CD14-positive monocyte (primary cell): ENCODE measurements around the gene RPP14. TPM values are rescaled to one million over a fixed set of nuclear protein-coding genes. Genes with fewer than 3 reads are reported as not detected.
A peak's percentile ranks its signal among the peaks of the same experiment; 100 is the strongest.
"Not testable (repeated sequence)": the region's sequence is repeated elsewhere in the genome, so short reads cannot be mapped to it uniquely, and the experiment has no call there.

Experiments
- DNase-seq, 3 donors: peaks; one replicate each; pipeline ENCODE4 v3.0.0-alpha.2; 2011 to 2022
- H2AFZ ChIP-seq: 2 replicates; pipeline ENCODE4 v1.6.0; 2012; ENCODE audit warnings: mild to moderate bottlenecking, low read depth, low read length, inconsistent platforms; ENCODE audit not compliant: insufficient read depth, poor library complexity, severe bottlenecking
- H3K27ac ChIP-seq, 2 donors: 1 replicate in 1 of 2; 2 replicates in 1 of 2; pipeline ENCODE4 v1.5.1; 2012 to 2013; ENCODE audit warnings: low read length in 2 of 2, control low read depth in 1 of 2, inconsistent platforms in 1 of 2, low read depth in 1 of 2, mild to moderate bottlenecking in 1 of 2
- H3K27me3 ChIP-seq, 2 donors: one replicate each; pipeline versions ENCODE4 v1.6.0 to v1.6.1; 2011 to 2013; ENCODE audit warnings: low read length in 2 of 2; ENCODE audit not compliant: control insufficient read depth in 2 of 2, insufficient read depth in 2 of 2
- H3K36me3 ChIP-seq, 2 donors: replicated peaks in 1 of 2; 1 replicate in 1 of 2; 2 replicates in 1 of 2; pipeline versions ENCODE4 v1.5.1 to v1.6.1; 2012 to 2013; ENCODE audit warnings: low read length in 2 of 2, control low read depth in 1 of 2, inconsistent platforms in 1 of 2, mild to moderate bottlenecking in 1 of 2; ENCODE audit not compliant: insufficient read depth in 2 of 2, control insufficient read depth in 1 of 2
- H3K4me1 ChIP-seq, 2 donors: 1 replicate in 1 of 2; 2 replicates in 1 of 2; pipeline versions ENCODE4 v1.5.1 to v1.6.1; 2012 to 2013; ENCODE audit warnings: low read length in 2 of 2, control low read depth in 1 of 2, inconsistent platforms in 1 of 2, mild to moderate bottlenecking in 1 of 2, moderate library complexity in 1 of 2; ENCODE audit not compliant: insufficient read depth in 2 of 2, control insufficient read depth in 1 of 2
- H3K4me2 ChIP-seq: replicated peaks from 2 replicates; pipeline ENCODE3; 2012; ENCODE audit warnings: low read length, moderate library complexity, mild to moderate bottlenecking; ENCODE audit not compliant: poor library complexity, severe bottlenecking; ENCODE audit errors: extremely low read depth
- H3K4me3 ChIP-seq, 3 experiments: fragments of 200-600 bp in 1 of 3; sonication (generic) in 1 of 3; replicated peaks in 1 of 3; 1 replicate in 2 of 3; 2 replicates in 1 of 3; pipeline ENCODE4 v1.5.1; 2011 to 2013; ENCODE audit warnings: low read length in 3 of 3, mild to moderate bottlenecking in 3 of 3, control low read depth in 2 of 3, low read depth in 2 of 3, inconsistent platforms in 1 of 3, moderate library complexity in 1 of 3
- H3K79me2 ChIP-seq: 2 replicates; pipeline ENCODE4 v1.6.0; 2012; ENCODE audit warnings: mild to moderate bottlenecking, control low read depth, inconsistent platforms, low read length, moderate library complexity; ENCODE audit not compliant: insufficient read depth
- H3K9ac ChIP-seq: 2 replicates; pipeline ENCODE4 v1.6.0; 2017; ENCODE audit warnings: low read length, mild to moderate bottlenecking; ENCODE audit not compliant: insufficient read depth, poor library complexity, severe bottlenecking
- H3K9me3 ChIP-seq, 2 donors: replicated peaks in 1 of 2; 1 replicate in 1 of 2; 2 replicates in 1 of 2; pipeline versions ENCODE4 v1.5.1 to v1.6.1; 2012 to 2013; ENCODE audit warnings: low read length in 2 of 2, control low read depth in 1 of 2; ENCODE audit not compliant: control insufficient read depth in 1 of 2, insufficient read depth in 1 of 2
- H4K20me1 ChIP-seq: 2 replicates; pipeline ENCODE4 v1.6.0; 2012; ENCODE audit warnings: mild to moderate bottlenecking, low read length, control low read depth, moderate library complexity; ENCODE audit not compliant: insufficient read depth
- H3K27ac Mint-ChIP-seq, 7 donors: one replicate each; pipeline ENCODE4 v1.8.0; 2020; ENCODE audit warnings: mild to moderate bottlenecking in 7 of 7, mixed read lengths in 7 of 7, moderate library complexity in 6 of 7, inconsistent platforms in 2 of 7
- H3K27me3 Mint-ChIP-seq, 3 donors: one replicate each; pipeline ENCODE4 v1.8.0; 2021 to 2022; ENCODE audit warnings: low read depth in 3 of 3, mild to moderate bottlenecking in 3 of 3, mixed read lengths in 3 of 3, moderate library complexity in 3 of 3, inconsistent platforms in 1 of 3
- H3K36me3 Mint-ChIP-seq, 2 donors: one replicate each; pipeline ENCODE4 v1.8.0; 2020; ENCODE audit warnings: mixed read lengths in 2 of 2, inconsistent platforms in 1 of 2, mild to moderate bottlenecking in 1 of 2
- H3K4me1 Mint-ChIP-seq: one replicate; pipeline ENCODE4 v1.8.0; 2020; ENCODE audit warnings: mild to moderate bottlenecking, mixed read lengths
- H3K4me3 Mint-ChIP-seq, 2 donors: one replicate each; pipeline ENCODE4 v1.8.0; 2020; ENCODE audit warnings: mild to moderate bottlenecking in 2 of 2, mixed read lengths in 2 of 2, moderate library complexity in 1 of 2
- H3K9me3 Mint-ChIP-seq, 7 donors: one replicate each; pipeline ENCODE4 v1.8.0; 2020 to 2022; ENCODE audit warnings: mixed read lengths in 7 of 7, mild to moderate bottlenecking in 6 of 7, moderate library complexity in 6 of 7, inconsistent platforms in 2 of 7
- WGBS: methylation state at CpG from one replicate; pipeline ENCODE4 v1.1.5; 2013; ENCODE audit warnings: missing lambda C conversion rate; ENCODE audit not compliant: insufficient coverage; 5-methylcytosine and 5-hydroxymethylcytosine counted together
- intact Hi-C, 2 donors: fragments of 100-400 bp; cut with micrococcal nuclease; formaldehyde crosslinking; loops; one replicate each; pipeline versions ENCODE4 v1.15.0 to v1.15.1; 2023
- polyA plus RNA-seq, 3 donors: library from polyadenylated mRNA; depleted of rRNA in 1 of 3; unstranded in 2 of 3; stranded (reverse) in 1 of 3; fragments of 300-500 nt in 2 of 3; fragments of >200 nt in 1 of 3; fragmentation: Illumina TruSeq in 2 of 3; gene quantifications; 1 replicate in 2 of 3; 2 replicates in 1 of 3; pipeline ENCODE4 v1.2.3, GENCODE V29; 2012 to 2021
- TF ChIP-seq, protein P1 (sequence below): fragments of 200-600 bp; IDR thresholded peaks from one replicate; pipeline ENCODE4 v1.8.0; 2022; ENCODE audit warnings: antibody characterized with exemption, mild to moderate bottlenecking

Gene RPP14
- polyA plus RNA-seq, 3 donors: 3.5 to 8.8 (median 6.6) TPM

DNA sequence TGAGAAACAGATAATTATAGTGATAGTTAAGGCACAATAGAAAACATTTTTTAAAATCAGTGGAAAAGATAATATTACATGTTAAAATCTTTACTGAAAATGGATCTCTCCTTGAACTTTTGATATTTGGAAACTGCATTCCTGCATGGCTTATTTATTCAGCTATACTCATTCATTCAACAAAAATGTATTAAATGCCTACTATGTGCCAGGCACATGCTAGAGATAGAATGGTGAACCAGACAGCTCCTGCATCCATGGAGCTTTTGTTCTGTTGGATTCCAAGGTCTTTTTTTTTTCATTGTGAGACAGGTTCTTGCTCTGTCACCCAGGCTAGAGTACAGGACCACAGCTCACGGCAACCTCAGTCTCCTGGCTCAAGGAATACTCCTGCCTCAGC lies 31.1 kb downstream of the RPP14 start:
- WGBS: no CpG with 5 or more reads among the region's 1 CpG
- Mint-ChIP-seq H3K4me1 (peaks cover 50% of the 10 kb centered on the region), H3K27me3 (peaks cover 0 to 3% (median 0%) of the 10 kb centered on the region in 3 donors), H3K9me3 (no peaks in the 10 kb centered on the region), H3K27ac (peak overlapping the region in 6 of 7 donors; percentile 65 to 100 (median 89)), H3K4me3 (no peak overlapping the region), H3K36me3 (peaks cover 22 to 31% of the 10 kb centered on the region in 2 donors)
- peaks cover 8 to 22% of the 10 kb centered on the region in 2 donors for H3K36me3 ChIP-seq
- no peak overlapping the region for H3K9ac ChIP-seq
- no peak for DNase-seq
- peaks cover 12% of the 10 kb centered on the region for H4K20me1 ChIP-seq
- no peak overlapping the region for H3K4me2 ChIP-seq
- H3K4me1 ChIP-seq: peaks cover 41 to 42% of the 10 kb centered on the region in 2 donors
- intact Hi-C loops: loop anchor here (2.0 to 10.0 kb wide), 3 partner anchors 14 to 352 kb away; partner anchors contain the start of gene KCTD6 (in 1 of the 2)
- H2AFZ ChIP-seq: no peak overlapping the region
- H3K4me3 ChIP-seq: no peak overlapping the region
- H3K27ac ChIP-seq: peak overlapping the region in 1 of 2 donors; percentile 94
- H3K79me2 ChIP-seq: peaks cover 89% of the 10 kb centered on the region
- no peaks in the 10 kb centered on the region for H3K9me3 ChIP-seq
- H3K27me3 ChIP-seq: no peaks in the 10 kb centered on the region
- TF ChIP-seq, protein P1, sequence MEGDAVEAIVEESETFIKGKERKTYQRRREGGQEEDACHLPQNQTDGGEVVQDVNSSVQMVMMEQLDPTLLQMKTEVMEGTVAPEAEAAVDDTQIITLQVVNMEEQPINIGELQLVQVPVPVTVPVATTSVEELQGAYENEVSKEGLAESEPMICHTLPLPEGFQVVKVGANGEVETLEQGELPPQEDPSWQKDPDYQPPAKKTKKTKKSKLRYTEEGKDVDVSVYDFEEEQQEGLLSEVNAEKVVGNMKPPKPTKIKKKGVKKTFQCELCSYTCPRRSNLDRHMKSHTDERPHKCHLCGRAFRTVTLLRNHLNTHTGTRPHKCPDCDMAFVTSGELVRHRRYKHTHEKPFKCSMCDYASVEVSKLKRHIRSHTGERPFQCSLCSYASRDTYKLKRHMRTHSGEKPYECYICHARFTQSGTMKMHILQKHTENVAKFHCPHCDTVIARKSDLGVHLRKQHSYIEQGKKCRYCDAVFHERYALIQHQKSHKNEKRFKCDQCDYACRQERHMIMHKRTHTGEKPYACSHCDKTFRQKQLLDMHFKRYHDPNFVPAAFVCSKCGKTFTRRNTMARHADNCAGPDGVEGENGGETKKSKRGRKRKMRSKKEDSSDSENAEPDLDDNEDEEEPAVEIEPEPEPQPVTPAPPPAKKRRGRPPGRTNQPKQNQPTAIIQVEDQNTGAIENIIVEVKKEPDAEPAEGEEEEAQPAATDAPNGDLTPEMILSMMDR: no peak

DNA sequence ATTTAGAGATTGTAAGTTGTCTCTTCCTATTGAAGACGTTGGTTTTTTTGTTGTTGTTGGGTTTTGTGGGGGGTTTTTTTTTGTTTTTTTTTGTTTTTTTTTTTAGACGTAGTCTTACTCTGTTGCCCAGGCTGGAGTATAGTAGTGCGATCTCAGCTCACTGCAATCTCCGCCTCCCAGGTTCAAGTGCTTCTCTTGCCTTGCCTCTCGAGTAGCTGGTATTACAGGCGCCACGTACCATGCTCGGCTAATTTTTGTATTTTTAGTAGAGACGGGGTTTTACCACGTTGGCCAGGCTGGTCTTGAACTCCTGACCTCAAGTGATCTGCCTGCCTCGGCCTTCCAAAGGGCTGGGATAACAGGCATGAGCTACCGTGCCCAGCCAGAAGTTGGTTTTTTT lies 33.1 kb downstream of the RPP14 start:
- H3K4me3 Mint-ChIP-seq, H2AFZ ChIP-seq, H3K4me2 ChIP-seq, DNase-seq, H3K27ac ChIP-seq, H3K4me3 ChIP-seq, H3K27me3 ChIP-seq, H3K9me3 ChIP-seq, H3K9me3 Mint-ChIP-seq, H3K27me3 Mint-ChIP-seq, H3K9ac ChIP-seq: not testable (repeated sequence)
- intact Hi-C loops: loop anchor here (10.0 kb wide), 2 partner anchors 156 to 354 kb away; partner anchors contain the start of gene KCTD6 (in 1 of the 2)
- H3K79me2 ChIP-seq: peaks cover 90% of the 10 kb centered on the region
- 72% methylated on average over 2 of the region's 12 CpGs for WGBS
- Mint-ChIP-seq H3K4me1 (peaks cover 41% of the 10 kb centered on the region), H3K27ac (peak overlapping the region in 4 of 7 donors; percentile 40 to 65 (median 42)), H3K36me3 (peaks cover 36 to 47% of the 10 kb centered on the region in 2 donors)
- H3K36me3 ChIP-seq: peaks cover 16 to 40% of the 10 kb centered on the region in 2 donors
- peaks cover 29 to 34% of the 10 kb centered on the region in 2 donors for H3K4me1 ChIP-seq
- H4K20me1 ChIP-seq: peaks cover 30% of the 10 kb centered on the region
